IPS DF 4.7 (cell line): Measurements from ENCODE around the gene NLGN4Y.

Experiments
- DNase-seq: peaks from one replicate; pipeline ENCODE4 v3.0.0-alpha.2; 2013; ENCODE audit warnings: low spot score; ENCODE audit errors: extremely low read depth

The NLGN4Y gene

DNA sequence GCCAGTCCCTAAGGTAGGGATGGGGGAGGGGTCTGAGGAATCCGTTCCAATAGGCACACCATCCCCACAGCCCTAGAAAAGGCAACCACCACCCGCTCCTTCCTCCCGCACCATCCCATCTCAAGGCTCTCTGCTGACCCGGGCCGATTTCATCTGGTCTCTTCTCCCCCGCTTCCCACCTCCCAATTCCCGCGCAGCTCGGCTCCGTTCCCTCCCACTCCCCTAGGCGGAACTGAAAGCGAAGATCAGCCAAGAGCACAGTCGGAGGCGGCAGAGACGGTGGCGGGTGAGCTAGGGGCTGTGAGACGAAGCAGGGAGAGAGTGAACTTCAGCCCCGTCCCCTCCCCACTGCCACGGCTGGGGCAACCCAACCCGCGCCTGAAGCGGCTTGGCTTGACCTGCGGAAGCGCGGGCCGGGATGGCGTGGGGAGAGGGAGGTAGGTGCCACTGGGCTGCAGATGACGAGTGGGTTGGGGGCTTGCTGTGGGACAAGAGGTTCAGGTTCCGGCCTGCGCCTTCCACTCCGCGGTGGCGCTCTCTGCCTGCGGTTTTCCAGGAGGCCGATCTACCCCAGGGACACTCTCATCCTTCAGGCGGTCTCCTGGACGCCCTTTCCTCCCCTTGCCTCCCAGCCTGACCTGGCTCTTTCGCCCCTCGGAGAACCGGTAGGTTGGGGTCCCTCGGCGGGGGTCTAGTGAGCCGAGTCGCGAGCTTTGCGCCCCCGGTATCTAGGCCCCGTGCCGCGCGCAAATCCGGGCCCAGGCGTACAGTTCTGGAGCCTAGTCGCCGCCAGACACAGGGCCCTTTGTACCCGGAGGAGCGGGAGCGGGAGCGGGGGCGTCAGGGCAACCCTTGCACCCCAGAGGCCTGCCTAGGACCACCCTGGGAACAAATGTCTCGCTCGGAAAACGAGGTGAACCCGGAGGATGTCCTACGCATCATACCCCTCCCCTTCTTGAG, at the start of gene NLGN4Y:
TSS of gene NLGN4Y (plus strand) at position 258 of the 960 bp plus-strand sequence. CDS start 97,591 bp downstream, outside the sequence.
- DNase-seq = no peak

DNA sequence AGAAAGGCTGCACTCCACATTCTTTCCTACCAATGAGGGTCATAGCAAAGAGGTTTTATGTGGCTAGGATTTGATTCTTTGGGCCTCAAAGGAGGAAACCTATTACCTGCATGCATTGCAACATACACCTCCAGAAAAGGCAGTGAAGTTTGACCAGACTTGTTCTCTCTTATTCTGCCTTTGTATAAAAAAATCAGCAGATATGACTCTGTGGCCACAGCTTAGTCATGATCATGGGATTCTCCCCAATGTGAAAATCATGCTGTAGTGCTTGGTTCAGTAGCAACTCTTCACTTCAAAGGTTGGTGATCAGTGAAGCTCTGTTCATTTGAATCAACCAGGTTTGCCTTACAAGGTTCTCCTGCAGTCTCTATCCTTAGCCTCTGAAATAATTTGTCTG, 38.4 kb upstream of the NLGN4Y start:
- no peak for DNase-seq

DNA sequence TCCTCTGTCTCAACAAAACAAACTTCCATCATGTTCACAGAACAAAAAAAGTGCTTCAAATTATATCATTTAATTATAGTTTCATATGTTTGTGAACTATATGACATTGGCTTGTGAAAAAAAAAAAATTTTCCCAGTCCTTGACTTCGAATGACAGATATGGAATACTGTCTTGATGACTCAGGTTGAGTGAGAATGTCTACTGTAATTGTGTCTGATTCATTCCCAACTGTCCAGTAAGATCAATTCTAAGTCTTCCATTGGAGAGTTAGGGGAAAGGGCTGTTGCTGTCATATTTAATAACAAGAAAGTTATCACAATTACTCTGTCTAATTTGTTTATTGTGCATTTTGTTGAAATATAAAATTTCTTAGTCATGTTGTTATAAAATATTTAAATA, 34.1 kb upstream of the NLGN4Y start:
- DNase-seq = no peak

DNA sequence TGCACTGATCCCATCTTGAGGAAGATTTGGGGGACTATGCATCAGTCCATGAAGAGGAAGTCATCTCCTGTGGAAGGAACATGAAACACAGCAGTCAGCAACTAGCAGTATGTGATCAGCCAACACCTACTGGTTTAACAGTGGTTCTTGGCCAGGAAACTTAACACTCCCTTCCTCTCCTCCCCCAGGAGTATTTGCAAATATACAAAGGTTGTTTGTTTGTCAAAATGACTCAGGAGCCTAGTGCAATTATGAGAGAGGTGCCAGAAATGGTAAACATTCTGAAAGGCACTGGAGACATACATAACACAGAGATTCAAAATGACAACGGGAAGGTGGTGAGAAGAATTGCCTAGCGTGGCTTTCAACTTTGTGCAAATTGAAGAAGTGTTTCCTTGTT, 26.3 kb upstream of the NLGN4Y start:
- no peak for DNase-seq

DNA sequence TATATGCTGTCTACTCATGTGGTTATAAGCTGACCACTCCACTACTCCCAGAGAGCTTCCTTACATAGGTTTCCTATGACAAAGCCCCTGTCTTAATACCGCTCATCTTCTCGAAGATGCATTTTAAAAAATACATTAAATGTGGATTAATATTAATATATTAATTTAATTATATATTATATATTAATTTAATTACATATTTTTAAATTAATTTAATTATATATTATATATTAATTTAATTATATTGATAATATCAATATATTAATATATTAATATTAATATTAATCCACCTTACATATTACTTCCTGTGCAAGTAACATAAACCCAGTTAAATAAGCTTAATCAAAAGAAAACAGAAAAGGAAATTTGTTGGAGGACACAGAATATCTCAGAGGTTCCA, 19.7 kb upstream of the NLGN4Y start:
- no peak for DNase-seq

DNA sequence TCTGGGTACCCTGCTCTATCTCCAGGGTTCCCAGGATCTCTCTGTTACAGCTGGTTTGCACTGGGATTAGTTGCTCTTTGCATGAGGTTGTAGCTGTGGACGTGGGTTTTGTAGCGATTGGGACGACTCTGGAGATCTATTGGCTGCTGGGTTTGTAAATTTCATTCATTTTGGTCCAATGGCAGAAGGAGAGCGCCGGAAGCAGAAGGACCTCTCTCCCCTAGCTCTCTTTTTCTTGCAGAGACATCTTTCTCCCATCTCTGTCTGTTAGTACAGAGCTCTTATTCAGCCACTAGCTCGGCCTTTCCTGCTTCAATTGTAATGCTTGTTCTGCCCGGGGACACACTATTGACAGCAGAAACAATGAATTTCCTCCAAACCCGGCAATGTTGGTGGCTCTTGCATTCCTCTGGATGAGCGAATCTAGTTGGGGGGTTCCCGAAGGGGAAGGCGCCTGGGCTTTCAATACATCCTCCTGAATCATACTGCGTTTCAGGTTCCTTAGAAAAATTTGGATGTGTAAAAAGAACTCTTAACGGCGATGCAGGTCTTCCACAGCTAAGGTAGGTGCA, 1.9 kb upstream of the NLGN4Y start:
- no peak for DNase-seq

DNA sequence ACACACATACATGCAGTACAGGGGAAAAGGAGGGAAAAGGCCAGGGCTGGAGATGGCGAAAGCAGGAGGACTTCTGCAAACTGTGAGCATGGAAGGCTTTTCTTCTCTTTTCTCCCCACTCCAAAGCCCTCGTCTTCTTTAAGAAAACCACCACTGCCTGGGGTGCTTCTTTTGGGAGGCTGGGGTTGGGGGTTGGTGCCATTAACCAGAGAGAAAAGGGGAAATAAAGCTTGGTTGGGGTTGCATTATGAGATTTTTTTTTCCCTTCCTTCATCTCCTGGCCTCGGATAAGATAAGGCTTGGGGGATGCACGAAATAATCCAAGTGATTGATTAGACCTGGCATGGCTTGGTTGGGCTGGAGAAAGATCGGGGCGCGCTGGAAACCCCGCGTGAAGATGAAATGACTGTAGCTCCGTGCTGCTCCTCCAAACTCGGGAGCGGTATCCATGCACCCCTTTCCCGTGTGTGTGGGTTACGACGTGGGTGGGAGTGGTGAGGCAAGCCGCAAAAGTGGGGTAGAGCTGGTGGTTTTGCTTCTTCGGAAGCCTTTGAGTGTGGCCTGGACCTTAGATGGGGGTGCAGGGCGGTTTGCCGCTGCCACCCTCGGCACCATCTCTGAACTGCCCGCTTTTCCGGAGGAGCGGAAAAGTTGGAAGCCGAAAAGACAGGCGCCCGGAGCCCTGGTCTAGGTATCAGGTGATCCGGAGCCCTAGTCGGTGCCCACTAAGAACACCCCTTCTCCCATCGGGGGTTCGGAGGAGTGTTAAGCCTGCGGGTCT, 648 bp upstream of the NLGN4Y start:
- no peak for DNase-seq

DNA sequence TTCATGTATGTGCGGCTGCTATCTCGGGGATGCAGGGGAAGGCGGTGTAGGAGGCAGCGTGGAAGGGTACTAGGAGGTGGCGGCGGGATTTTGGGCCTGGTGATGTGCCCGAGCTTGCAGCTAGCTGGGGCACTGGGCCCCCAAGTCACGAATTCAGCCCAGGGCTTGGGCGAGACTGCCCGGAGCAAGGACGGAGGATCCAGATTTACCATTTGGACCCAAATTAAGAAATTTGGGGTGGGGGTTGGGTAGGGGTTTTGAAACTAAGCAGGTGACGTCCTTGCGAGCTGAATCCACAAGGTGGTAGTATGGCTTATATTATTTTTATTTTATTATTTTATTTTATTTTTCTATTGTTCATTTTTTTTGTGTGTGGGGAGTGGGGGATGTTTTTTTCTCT, 986 bp downstream of the NLGN4Y start:
- no peak for DNase-seq

DNA sequence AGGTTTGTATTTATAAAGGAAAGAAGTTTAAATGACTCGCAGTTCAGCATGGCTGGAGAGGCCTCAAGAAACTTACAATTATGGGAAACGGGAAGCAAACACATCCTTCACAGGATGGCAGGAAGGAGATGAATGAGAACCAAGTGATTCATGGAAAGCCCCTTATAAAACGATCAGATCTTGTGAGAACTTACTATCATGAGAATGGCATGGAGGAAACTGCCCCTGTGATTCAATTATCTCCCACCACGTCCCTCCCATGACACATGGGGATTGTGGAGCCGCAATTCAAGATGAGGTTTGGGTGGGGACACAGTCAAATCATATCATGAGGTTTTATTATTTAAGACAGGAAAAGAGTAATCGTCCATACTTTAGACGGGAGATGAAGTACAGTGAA, 4.0 kb downstream of the NLGN4Y start:
- no peak for DNase-seq

DNA sequence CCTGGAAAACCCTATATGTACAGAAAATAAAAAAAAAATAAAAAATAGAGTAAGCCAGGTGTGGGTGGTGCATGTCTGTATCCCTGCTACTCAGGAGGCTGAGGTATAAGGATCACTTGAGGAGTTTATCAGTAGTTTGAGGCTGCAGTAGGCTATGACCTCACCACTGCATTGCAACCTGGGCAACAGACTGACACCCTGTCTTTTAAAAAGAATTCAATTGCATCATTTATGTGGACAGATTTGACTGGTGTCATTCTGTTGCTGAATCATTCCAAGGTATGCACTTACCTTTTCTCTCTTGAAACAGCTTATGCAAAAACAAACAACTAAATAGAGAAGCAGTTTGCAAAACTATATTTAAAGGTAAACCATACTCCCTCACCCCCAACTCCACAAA, 12.4 kb downstream of the NLGN4Y start:
- no peak for DNase-seq

DNA sequence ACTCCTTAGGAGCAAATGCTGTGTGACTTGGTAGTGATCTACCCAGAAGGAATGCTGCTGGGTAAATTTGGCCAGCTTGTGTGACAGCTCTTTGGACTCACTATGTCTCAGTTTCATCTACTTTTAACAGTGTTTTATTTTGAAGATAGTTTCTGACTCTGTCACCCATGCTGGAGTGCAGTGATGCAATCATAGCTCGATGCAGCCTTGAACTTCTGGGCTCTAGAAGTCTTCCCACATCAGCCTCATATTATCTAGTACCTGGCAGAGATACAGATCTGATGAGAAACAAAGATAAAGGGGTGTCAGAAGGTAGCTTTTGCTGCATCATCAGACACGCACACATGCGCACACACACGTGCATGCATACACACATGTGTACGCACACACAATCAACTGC, 19.2 kb downstream of the NLGN4Y start:
- no peak for DNase-seq

DNA sequence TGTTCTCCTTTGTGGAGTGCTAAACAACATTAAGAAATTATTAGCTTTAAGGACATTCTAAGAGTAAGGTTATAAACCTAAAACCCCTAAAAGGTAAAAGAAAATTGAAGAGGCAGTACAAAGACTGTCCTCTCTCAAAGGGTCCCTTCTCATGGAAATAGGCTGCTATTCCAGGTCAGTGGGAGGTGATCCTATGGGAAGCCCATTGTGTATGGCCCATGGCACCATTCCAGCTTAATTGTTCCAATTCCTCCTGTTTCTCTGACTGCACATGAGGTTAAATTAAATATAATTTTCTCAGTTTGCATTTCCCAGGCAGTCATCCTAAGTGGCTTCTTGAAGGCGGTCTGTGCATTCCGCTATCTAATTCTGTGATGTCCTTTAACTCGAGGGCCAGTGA, 57.0 kb downstream of the NLGN4Y start:
- DNase-seq = no peak

DNA sequence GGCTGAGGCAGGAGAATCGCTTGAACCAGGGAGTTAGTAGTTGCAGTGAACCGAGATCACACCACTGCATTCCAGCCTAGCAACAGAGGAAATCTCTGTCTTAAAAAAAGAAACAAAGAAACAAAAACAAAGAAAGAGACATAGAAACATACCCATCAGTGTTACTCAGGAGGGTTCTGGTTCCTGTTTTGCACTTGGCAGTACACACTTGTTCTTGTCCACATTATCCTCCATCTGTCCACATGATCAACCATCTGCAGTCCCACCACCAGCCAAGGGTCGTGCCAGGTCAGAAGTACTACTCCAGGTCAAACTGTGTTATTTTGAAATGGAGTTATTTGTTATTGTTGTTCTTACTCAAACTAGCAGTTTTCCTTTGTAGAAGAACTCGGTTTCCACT, 62.4 kb downstream of the NLGN4Y start:
- no peak for DNase-seq

DNA sequence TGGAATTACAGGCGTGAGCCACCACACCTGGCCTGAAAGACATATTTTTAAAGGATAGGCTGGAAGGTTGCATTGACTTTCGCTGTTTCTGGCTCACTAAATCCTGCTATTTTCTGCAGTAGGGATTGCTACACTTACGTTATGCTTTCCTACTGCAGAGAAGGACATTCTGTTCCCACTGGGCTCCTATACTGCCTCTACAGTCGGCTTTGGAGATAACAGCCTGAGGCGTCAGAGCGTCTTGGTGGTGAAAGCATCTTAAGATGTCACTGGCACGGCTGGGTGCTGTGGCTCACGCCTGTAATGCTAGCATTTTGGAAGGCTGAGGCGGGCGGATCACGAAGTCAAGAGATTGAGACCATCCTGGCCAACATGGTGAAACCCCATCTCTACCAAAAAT, 77.0 kb downstream of the NLGN4Y start:
- DNase-seq = no peak

DNA sequence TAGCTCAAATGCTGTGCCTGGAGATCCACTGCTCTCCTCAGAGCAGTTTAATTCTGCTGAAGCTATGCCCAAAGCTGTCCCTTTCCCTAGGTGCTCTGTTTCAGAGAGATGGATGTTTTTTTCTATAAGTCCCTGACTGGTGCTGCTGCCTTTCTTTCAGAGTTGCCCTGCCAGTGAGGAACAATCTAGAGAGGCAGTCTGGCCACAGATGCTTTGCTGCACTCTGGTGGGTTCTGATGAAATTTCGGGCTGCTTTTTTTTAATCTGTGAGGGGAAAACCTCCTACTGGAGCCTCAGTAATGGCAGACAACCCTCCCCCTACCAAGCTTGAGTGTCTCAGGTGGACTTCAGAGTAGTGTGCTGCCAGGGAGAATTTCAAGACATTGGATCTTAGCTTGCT, 93.3 kb downstream of the NLGN4Y start:
- DNase-seq = no peak

DNA sequence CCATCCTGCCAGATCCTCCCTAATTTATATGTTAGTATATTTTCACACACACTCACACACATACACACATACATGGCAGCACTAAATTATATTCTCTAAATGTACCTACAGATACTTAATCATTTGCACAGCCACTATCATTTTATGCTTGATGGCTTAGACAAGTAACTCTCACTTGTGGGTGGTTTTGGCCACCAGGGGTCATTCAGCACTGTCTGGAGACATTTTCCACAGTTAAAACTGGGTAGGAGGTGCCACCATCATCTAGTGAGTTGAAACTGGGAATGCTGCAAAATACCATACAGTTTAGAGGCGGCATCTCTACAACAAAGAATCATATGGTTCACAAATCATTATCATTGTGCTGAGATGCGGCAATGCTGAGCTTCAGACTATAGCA, 94.2 kb downstream of the NLGN4Y start:
- no peak for DNase-seq

DNA sequence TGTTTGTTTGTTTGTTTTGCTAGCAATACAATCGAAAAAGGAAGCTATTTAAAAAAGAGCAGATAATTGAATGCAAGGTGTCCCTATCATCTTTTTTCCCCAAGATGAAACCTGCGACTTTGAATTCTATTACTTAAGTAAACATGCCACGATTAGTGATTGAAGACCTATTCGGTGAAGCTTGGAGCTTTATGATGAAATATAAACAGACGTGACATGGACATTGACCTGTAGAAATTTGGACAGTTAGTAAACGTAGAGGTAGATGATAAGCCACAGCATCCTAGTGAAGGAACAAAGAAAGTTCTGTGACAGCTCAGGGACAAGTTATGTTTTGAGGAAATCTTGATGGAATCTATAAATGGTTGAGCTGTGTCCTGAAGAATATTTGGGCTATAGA, 103.9 kb downstream of the NLGN4Y start:
- DNase-seq = no peak

DNA sequence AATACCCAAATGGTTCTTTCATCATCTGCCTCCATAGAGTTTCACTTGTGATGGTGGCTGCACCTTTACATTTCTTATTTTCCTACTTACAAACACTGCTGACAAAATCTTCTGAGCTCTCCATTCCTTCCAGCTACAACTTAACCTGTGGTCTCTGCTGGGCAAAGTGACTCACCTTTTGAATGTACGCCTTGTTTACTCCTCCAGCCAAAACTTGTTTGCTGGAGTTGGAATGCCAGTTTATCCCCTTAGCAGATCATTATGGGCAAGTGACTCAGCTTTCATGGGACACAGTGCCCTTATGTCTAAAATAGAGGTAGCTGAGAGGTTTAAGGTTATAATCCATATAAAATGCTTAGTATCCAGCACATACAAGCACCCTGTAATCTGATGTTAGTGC, 107.3 kb downstream of the NLGN4Y start:
- DNase-seq = no peak

DNA sequence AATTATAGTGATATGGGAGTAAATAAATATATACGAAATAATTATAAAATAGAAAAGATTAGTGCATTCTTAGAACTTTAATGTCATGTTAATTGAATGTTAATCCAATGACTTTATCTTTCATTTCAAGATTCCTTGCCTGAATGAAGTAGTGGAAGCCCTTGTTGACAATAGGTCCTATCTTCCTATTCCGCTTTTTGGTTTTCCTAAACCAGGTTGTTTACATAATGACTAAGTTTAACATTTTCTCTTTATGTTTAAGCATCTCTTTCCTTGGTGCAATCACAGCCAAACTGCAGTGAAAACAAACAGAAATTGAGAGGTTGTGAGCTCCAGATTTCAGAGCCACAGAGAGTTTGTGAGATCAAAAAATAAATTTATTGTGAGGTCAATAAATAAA, 109.4 kb downstream of the NLGN4Y start:
- no peak for DNase-seq

DNA sequence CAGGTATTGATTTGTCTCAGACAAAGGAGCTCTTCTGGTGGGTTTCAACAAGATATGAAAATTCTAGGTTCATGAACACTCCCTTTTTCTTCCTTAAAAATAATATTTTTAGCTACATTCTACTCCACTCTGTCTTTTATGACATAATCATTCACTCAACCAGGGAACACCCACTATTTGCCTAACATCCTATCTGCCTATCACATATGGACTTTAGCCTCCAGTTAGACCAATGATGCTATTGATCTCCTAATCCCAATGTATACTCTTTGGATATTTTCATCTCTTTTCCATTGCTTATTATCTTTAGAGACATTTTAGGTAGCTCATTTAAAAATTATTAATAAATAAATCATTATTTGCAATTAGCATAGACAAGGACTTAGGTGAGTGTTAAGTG, 110.6 kb downstream of the NLGN4Y start:
- DNase-seq = no peak

DNA sequence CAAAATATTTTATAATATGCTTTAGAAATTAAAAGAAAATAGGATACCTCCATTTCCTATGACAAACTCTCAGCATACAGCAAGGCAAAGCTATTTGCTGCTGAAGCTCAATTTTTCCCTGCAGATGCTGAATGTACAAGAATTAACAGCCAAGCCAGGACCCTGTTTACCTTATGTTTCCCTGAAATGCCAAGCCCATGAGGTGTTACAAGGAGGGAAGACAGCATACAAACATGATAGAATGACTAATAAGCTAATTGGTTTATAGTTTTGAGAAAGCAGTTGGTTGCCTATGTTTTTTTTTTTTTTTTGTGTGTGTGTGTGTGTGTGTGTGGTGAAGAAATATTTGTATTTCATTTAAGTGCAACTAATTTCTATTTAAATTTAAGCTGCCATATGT, 113.2 kb downstream of the NLGN4Y start:
- DNase-seq = no peak

DNA sequence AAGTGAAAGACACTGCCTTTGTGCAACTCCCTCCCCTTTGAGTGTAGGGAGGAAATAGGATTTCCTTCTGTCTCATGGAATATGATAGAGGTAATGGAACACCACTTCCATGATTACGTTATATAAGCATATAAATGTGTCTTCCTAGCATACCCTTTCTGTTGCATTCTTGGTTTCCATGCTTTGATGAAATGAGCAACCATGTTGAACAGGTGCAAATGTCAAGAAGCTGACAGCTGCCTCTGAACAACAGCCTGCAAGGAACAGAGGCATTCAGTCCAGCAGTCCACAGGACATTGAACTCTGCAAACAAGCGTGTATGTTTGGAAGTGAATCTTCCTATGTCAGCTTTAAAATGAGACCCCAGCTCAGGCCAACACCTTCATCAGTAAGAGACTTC, 117.5 kb downstream of the NLGN4Y start:
- DNase-seq = no peak
